ENCODE data around the gene SAMD4A. TPM values are rescaled to one million over a fixed set of nuclear protein-coding genes. Genes with fewer than 3 reads are reported as not detected.

Gene SAMD4A
- total RNA-seq, 1 donor from 2014 or later, result 66.0 TPM

GRCh38 chr14:54786838-54787237 is 219.9 kb downstream of the SAMD4A start:
- Histone ChIP-seq H3K9me3 (no peaks in the 10 kb centered on the region), H3K4me3 (no peak overlapping the region), H3K36me3 (peaks cover 54 to 66% of the 10 kb centered on the region in 2 donors), H3K27me3 (no peaks in the 10 kb centered on the region), H3K4me1 (peaks cover 11 to 21% of the 10 kb centered on the region in 2 donors), H3K27ac (peak overlapping the region in 1 of 2 donors; percentile 20)
- peak in 1 of 2 donors; percentile 37 for DNase-seq (ENCODE audit: low spot score in 2 of 2)
- intact Hi-C loops (cut with DNase I), result no loop called here
- no peak for TF ChIP-seq CTCF (IDR thresholded peaks at IDR 0.05)

- DNase-seq (ENCODE audit: low spot score in 2 of 2), result peak in 1 of 2 donors; percentile 42
- Histone ChIP-seq H3K4me3 (no peak overlapping the region), H3K27ac (peak overlapping the region in 1 of 2 donors; percentile 20), H3K36me3 (peaks cover 56 to 64% of the 10 kb centered on the region in 2 donors), H3K27me3 (no peaks in the 10 kb centered on the region), H3K4me1 (peaks cover 11 to 21% of the 10 kb centered on the region in 2 donors), H3K9me3 (no peaks in the 10 kb centered on the region)
- no peak for TF ChIP-seq CTCF (IDR thresholded peaks at IDR 0.05)
- intact Hi-C loops (cut with DNase I), result no loop called here
These were observed 220.3 kb downstream of the SAMD4A start for GRCh38 chr14:54787261-54787660.

GRCh38 chr14:54788701-54789100 is 221.8 kb downstream of the SAMD4A start:
- peaks cover 7 to 14% of the 10 kb centered on the region in 2 donors for H3K4me1 ChIP-seq
- TF ChIP-seq CTCF (IDR thresholded peaks at IDR 0.05), result no peak
- no peaks in the 10 kb centered on the region for H3K27me3 ChIP-seq
- H3K9me3 ChIP-seq, result no peaks in the 10 kb centered on the region
- H3K27ac ChIP-seq, result no peak overlapping the region
- intact Hi-C loops (cut with DNase I), result no loop called here
- peak in 1 of 2 donors; percentile 55 for DNase-seq (ENCODE audit: low spot score in 2 of 2)
- H3K4me3 ChIP-seq, result no peak overlapping the region
- H3K36me3 ChIP-seq, result peaks cover 59 to 65% of the 10 kb centered on the region in 2 donors

GRCh38 chr14:54789166-54789565 is 222.2 kb downstream of the SAMD4A start:
- no peak for TF ChIP-seq CTCF (IDR thresholded peaks at IDR 0.05)

GRCh38 chr14:54789781-54790480 is 223.0 kb downstream of the SAMD4A start:
- no peak for TF ChIP-seq CTCF (IDR thresholded peaks at IDR 0.05)
- peaks cover 2 to 4% of the 10 kb centered on the region in 2 donors for H3K4me1 ChIP-seq
- H3K4me3 ChIP-seq, result no peak overlapping the region
- peaks cover 54 to 62% of the 10 kb centered on the region in 2 donors for H3K36me3 ChIP-seq
- H3K27me3 ChIP-seq, result no peaks in the 10 kb centered on the region
- H3K27ac ChIP-seq, result no peak overlapping the region
- H3K9me3 ChIP-seq, result no peaks in the 10 kb centered on the region
- DNase-seq (ENCODE audit: low spot score in 2 of 2), result peak in 1 of 2 donors; percentile 34
- intact Hi-C loops (cut with DNase I), result no loop called here

More at GRCh38 chr14:54789166-54789565, 222.2 kb downstream of the SAMD4A start:
- H3K27ac ChIP-seq, result no peak overlapping the region
- H3K27me3 ChIP-seq, result no peaks in the 10 kb centered on the region
- peaks cover 59 to 65% of the 10 kb centered on the region in 2 donors for H3K36me3 ChIP-seq
- H3K4me1 ChIP-seq, result peaks cover 5 to 12% of the 10 kb centered on the region in 2 donors
- no peak overlapping the region for H3K4me3 ChIP-seq
- DNase-seq (ENCODE audit: low spot score in 2 of 2), result peak in 1 of 2 donors; percentile 47
- no peaks in the 10 kb centered on the region for H3K9me3 ChIP-seq
- intact Hi-C loops (cut with DNase I), result no loop called here
